GM12878 (cell line): ENCODE results near the gene IKZF1. TPM values are rescaled to one million over a fixed set of nuclear protein-coding genes. Genes with fewer than 3 reads are reported as not detected.

Experiments used
- ATAC-seq: fragments of 200-7000 bp; cut with Tn5 transposase; 3 replicates; pipeline ENCODE4 v1.9.1; 2020; ENCODE audit warnings: mild to moderate bottlenecking, moderate library complexity
- BruUV-seq: library from RNA; stranded (reverse); fragments of 400-500 nt; replicated peaks from 2 replicates; lab custom pipeline; 2021; lab: Mats Ljungman, UMichigan
- CTCF ChIA-PET: fragments of 300-600 bp; sonication (Branson Sonifier 250); formaldehyde crosslinking; extraction: SDS; loops from one replicate; lab custom pipeline; 2021; ENCODE audit warnings: inconsistent platforms; lab: Yijun Ruan, JAX
- POLR2A ChIA-PET: fragments of 350-600 bp; formaldehyde crosslinking; extraction: SDS; loops from one replicate; lab custom pipeline; 2021; ENCODE audit warnings: inconsistent platforms; lab: Charles Lee
- RAD21 ChIA-PET: fragments of 300-600 bp; sonication (Branson Sonifier 250); formaldehyde crosslinking; loops from one replicate; lab custom pipeline; 2023; ENCODE audit warnings: antibody characterized with exemption; ENCODE audit not compliant: unreplicated experiment; lab: Charles Lee
- SMC1A ChIA-PET: fragments of 300-600 bp; sonication (Branson Sonifier 250); formaldehyde crosslinking; loops from one replicate; lab custom pipeline; 2023; ENCODE audit not compliant: unreplicated experiment, uncharacterized antibody; lab: Charles Lee
- DNase-seq: peaks from one replicate; pipeline ENCODE4 v3.0.0-alpha.2; 2011; ENCODE audit warnings: low read depth, low spot score
- FAIRE-seq: peaks from 3 replicates; lab custom pipeline; 2011; peaks lifted over from hg19 to GRCh38; lab: Jason Lieb, UNC
- H2AFZ ChIP-seq: 2 replicates; pipeline ENCODE4 v1.6.0; 2011; ENCODE audit warnings: low read depth, low read length, control low read depth; ENCODE audit not compliant: control insufficient read depth
- H3K27ac ChIP-seq: 2 replicates; pipeline ENCODE4 v1.5.1; 2011; ENCODE audit warnings: control low read depth; ENCODE audit not compliant: control insufficient read depth, insufficient read depth
- H3K27me3 ChIP-seq, 2 experiments: replicated peaks in 1 of 2; 2 replicates each; pipeline versions ENCODE4 v1.6.0 to v1.6.1; 2011; ENCODE audit warnings: low read length in 1 of 2; ENCODE audit not compliant: control insufficient read depth in 2 of 2, insufficient read depth in 2 of 2
- H3K36me3 ChIP-seq, 2 experiments: 2 replicates each; pipeline ENCODE4 v1.5.1; 2011; ENCODE audit warnings: low read length in 1 of 2; ENCODE audit not compliant: control insufficient read depth in 2 of 2, insufficient read depth in 2 of 2
- H3K4me1 ChIP-seq: 2 replicates; pipeline ENCODE4 v1.6.1; 2011; ENCODE audit warnings: mild to moderate bottlenecking, low read length, moderate library complexity, mixed read lengths; ENCODE audit not compliant: control insufficient read depth, insufficient read depth
- H3K4me2 ChIP-seq: 2 replicates; pipeline ENCODE4 v1.6.0; 2011; ENCODE audit warnings: control low read depth; ENCODE audit not compliant: control insufficient read depth, insufficient read depth
- H3K4me3 ChIP-seq: fragments of 200-600 bp; sonication (generic); 2 replicates; pipeline ENCODE4 v1.5.1; 2016
- H3K79me2 ChIP-seq: 2 replicates; pipeline ENCODE4 v1.6.0; 2011; ENCODE audit warnings: low read length; ENCODE audit not compliant: control insufficient read depth, insufficient read depth
- H3K9ac ChIP-seq: 2 replicates; pipeline ENCODE4 v1.8.0; 2011; ENCODE audit warnings: low read length, control low read depth, mixed read lengths; ENCODE audit not compliant: control insufficient read depth, insufficient read depth
- H3K9me3 ChIP-seq: replicated peaks from 3 replicates; pipeline ENCODE4 v1.5.1; 2011; ENCODE audit warnings: mild to moderate bottlenecking, low read length; ENCODE audit not compliant: control insufficient read depth, insufficient read depth
- H4K20me1 ChIP-seq: 2 replicates; pipeline ENCODE4 v1.6.0; 2011; ENCODE audit not compliant: control insufficient read depth, insufficient read depth
- BHLHE40 ChIP-seq, 2 experiments: fragments of 450-650 bp in 1 of 2; IDR thresholded peaks; 2 replicates each; pipeline ENCODE4 v1.6.1; 2011 to 2017; ENCODE audit warnings: low read depth in 2 of 2, borderline replicate concordance in 1 of 2, improper control_type of control experiment in 1 of 2, low read length in 1 of 2, mild to moderate bottlenecking in 1 of 2
- CEBPB ChIP-seq, 2 experiments: fragments of 150-350 bp in 1 of 2; IDR thresholded peaks; 2 replicates each; pipeline ENCODE4 v1.6.1; 2012 to 2014; ENCODE audit warnings: low read depth in 2 of 2, low read length in 2 of 2, borderline replicate concordance in 1 of 2, inconsistent platforms in 1 of 2
- CHD1 ChIP-seq: IDR thresholded peaks from 2 replicates; pipeline ENCODE4 v1.6.1; 2012; ENCODE audit warnings: low read depth, low read length, improper control_type of control experiment
- ESRRA ChIP-seq: IDR thresholded peaks from 2 replicates; pipeline ENCODE4 v1.6.1; 2012; ENCODE audit warnings: mild to moderate bottlenecking, low read length, improper control_type of control experiment
- ETV6 ChIP-seq, 2 experiments: fragments of 450-650 bp in 1 of 2; IDR thresholded peaks in 1 of 2; conservative IDR thresholded peaks in 1 of 2; 2 replicates each; pipeline ENCODE4 v1.6.1; 2014; ENCODE audit warnings: antibody characterized with exemption in 1 of 2, borderline replicate concordance in 1 of 2, low read depth in 1 of 2, mild to moderate bottlenecking in 1 of 2, moderate library complexity in 1 of 2
- IKZF1 ChIP-seq: fragments of 450-650 bp; conservative IDR thresholded peaks from 2 replicates; pipeline ENCODE4 v1.6.1; 2017; ENCODE audit warnings: antibody characterized with exemption, mild to moderate bottlenecking
- JUNB ChIP-seq: IDR thresholded peaks from 2 replicates; pipeline ENCODE4 v1.6.1; 2016; ENCODE audit warnings: antibody characterized with exemption, mild to moderate bottlenecking
- MEF2A ChIP-seq: IDR thresholded peaks from 2 replicates; pipeline ENCODE4 v1.6.1; 2011; ENCODE audit warnings: low read depth, mild to moderate bottlenecking, low read length, moderate library complexity; ENCODE audit not compliant: insufficient read depth
- MTA2 ChIP-seq: fragments of 450-650 bp; IDR thresholded peaks from 2 replicates; pipeline ENCODE4 v1.6.1; 2016; ENCODE audit warnings: low read depth, mild to moderate bottlenecking, moderate library complexity
- MYC ChIP-seq: IDR thresholded peaks from 2 replicates; pipeline ENCODE4 v1.6.1; 2011; ENCODE audit warnings: mild to moderate bottlenecking, low read length, moderate library complexity, inconsistent platforms; ENCODE audit not compliant: insufficient read depth, insufficient replicate concordance, insufficient read length, severe bottlenecking
- YBX1 ChIP-seq: fragments of 450-650 bp; IDR thresholded peaks from 2 replicates; pipeline ENCODE4 v1.6.1; 2016; ENCODE audit warnings: antibody characterized with exemption
- ZBED1 ChIP-seq: IDR thresholded peaks from 2 replicates; pipeline ENCODE4 v1.6.1; 2016; ENCODE audit warnings: borderline replicate concordance
- ZNF622 ChIP-seq: fragments of 450-650 bp; IDR thresholded peaks from 2 replicates; pipeline ENCODE4 v1.6.1; 2017; ENCODE audit warnings: mild to moderate bottlenecking, inconsistent platforms
- WGBS: methylation state at CpG from one replicate; pipeline ENCODE4 v1.1.6; 2016; ENCODE audit warnings: low lambda C conversion rate; ENCODE audit not compliant: insufficient replicate concordance, insufficient coverage; ENCODE audit errors: missing lambda C conversion rate; 5-methylcytosine and 5-hydroxymethylcytosine counted together
- in situ Hi-C: fragments of 300-500 bp; cut with MboI; formaldehyde crosslinking; loops from 9 replicates; pipeline ENCODE4 v1.14.3; 2018; ENCODE audit warnings: mixed read lengths
- intact Hi-C: fragments of 100-400 bp; cut with micrococcal nuclease; formaldehyde crosslinking; loops from one replicate; pipeline ENCODE4 v1.14.2; 2022; ENCODE audit not compliant: unreplicated experiment
- polyA plus RNA-seq, 11 experiments: library from polyadenylated mRNA; depleted of rRNA in 4 of 11; unstranded in 6 of 11; stranded (reverse) in 5 of 11; fragments of >200 nt; fragmentation: Nextera tagmentation in 4 of 11; fragmentation: Illumina TruSeq in 1 of 11; extraction: Ambion mirVana in 4 of 11; extraction: Trizol in 1 of 11; gene quantifications; 1 replicate in 1 of 11; 2 replicates in 10 of 11; pipeline versions ENCODE4 v1.2.1 to v1.2.3, GENCODE V29; 2011 to 2016; ENCODE audit warnings: inconsistent platforms in 2 of 11, missing spikeins in 2 of 11, low read depth in 1 of 11
- total RNA-seq, 4 experiments: library from RNA; depleted of rRNA in 3 of 4; stranded (reverse); fragments of >200 nt in 3 of 4; fragmentation: Illumina TruSeq in 1 of 4; extraction: Trizol in 1 of 4; gene quantifications; 2 replicates each; pipeline versions ENCODE4 v1.2.1 to v1.2.3, GENCODE V29; 2013 to 2021
- TF ChIP-seq, protein P1 (sequence below): IDR thresholded peaks from 2 replicates; pipeline ENCODE4 v1.6.1; 2012; ENCODE audit warnings: low read depth, low read length, improper control_type of control experiment
- TF ChIP-seq, protein P2 (sequence below): fragments of 450-650 bp; IDR thresholded peaks from 2 replicates; pipeline ENCODE4 v1.6.1; 2017; ENCODE audit warnings: borderline replicate concordance

Gene IKZF1
- total and polyA plus RNA-seq, 10 of the 15 experiments (the other 5 are each of a cell fraction or from before 2014, with no cell fraction given): 27.2 to 125 (median 71.6) TPM

DNA sequence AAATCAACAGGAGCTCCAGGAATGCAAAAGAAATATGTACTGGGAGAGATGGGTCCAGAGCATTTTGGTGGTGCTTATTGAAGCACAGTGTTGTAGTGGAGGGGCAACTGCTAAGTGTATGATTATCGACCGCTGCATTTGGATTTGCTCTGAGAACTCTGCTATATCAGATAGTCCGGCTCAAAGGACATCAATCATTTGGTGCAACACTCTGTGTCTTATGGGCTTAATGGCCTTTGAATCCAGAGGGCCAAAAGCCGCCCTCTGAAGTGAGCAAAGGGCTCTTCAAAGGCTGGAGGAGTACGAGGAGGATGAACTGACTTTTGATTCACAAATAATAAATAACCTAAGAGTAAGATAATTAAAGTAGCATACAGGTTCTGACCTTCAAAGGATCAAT is 9.4 kb upstream of the IKZF1 start:
- Histone ChIP-seq H3K79me2 (no peaks in the 10 kb centered on the region), H3K36me3 (no peaks in the 10 kb centered on the region), H3K27ac (no peak overlapping the region), H2AFZ (no peak overlapping the region), H4K20me1 (no peaks in the 10 kb centered on the region), H3K27me3 (no peaks in the 10 kb centered on the region), H3K9me3 (no peaks in the 10 kb centered on the region), H3K9ac (no peak overlapping the region), H3K4me2 (no peak overlapping the region), H3K4me1 (peaks cover 22% of the 10 kb centered on the region), H3K4me3 (no peak overlapping the region)
- no peak for FAIRE-seq
- 54% methylated on average over 5 of the region's 5 CpGs for WGBS
- intact Hi-C loops: no loop called here
- ATAC-seq: no peak
- ChIA-PET SMC1A (interaction anchor here (11.3 to 11.8 kb wide), 3 partner anchors 13 to 23 kb away, joined by 107 to 177 read pairs (median 111); no protein-coding TSS in a partner anchor), CTCF (interaction anchor here (0.8 to 5.9 kb wide), 11 partner anchors 10 to 202 kb away, joined by 3 to 37 read pairs (median 3); partner anchors contain the start of gene IKZF1), POLR2A (interaction anchor here (1.0 to 5.3 kb wide), 5 partner anchors 9 to 18 kb away, joined by 3 to 54 read pairs (median 15); partner anchors contain the start of gene IKZF1), RAD21 (interaction anchor here (0.7 to 6.0 kb wide), 8 partner anchors 11 to 90 kb away, joined by 3 to 54 read pairs (median 13); partner anchors contain the start of gene IKZF1)
- TF ChIP-seq, protein P1, sequence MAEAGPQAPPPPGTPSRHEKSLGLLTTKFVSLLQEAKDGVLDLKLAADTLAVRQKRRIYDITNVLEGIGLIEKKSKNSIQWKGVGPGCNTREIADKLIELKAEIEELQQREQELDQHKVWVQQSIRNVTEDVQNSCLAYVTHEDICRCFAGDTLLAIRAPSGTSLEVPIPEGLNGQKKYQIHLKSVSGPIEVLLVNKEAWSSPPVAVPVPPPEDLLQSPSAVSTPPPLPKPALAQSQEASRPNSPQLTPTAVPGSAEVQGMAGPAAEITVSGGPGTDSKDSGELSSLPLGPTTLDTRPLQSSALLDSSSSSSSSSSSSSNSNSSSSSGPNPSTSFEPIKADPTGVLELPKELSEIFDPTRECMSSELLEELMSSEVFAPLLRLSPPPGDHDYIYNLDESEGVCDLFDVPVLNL: no peak
- no peak for TF ChIP-seq ETV6 (conservative IDR thresholded peaks at IDR 0.05 in 1 of 2, IDR thresholded peaks at IDR 0.05 in 1 of 2; ENCODE audit: borderline replicate concordance in 1 of 2, low read depth in 1 of 2)
- no peak for TF ChIP-seq CHD1
- no peak for TF ChIP-seq MEF2A
- TF ChIP-seq IKZF1: no peak
- TF ChIP-seq CEBPB (IDR thresholded peaks at IDR 0.05; ENCODE audit: borderline replicate concordance in 1 of 2, low read depth in 2 of 2, low read length in 2 of 2): no peak
- no peak for TF ChIP-seq MTA2
- no peak for TF ChIP-seq ZNF622
- no peak for TF ChIP-seq BHLHE40 (IDR thresholded peaks at IDR 0.05; ENCODE audit: borderline replicate concordance in 1 of 2, low read depth in 2 of 2, low read length in 1 of 2)
- TF ChIP-seq, protein P2, sequence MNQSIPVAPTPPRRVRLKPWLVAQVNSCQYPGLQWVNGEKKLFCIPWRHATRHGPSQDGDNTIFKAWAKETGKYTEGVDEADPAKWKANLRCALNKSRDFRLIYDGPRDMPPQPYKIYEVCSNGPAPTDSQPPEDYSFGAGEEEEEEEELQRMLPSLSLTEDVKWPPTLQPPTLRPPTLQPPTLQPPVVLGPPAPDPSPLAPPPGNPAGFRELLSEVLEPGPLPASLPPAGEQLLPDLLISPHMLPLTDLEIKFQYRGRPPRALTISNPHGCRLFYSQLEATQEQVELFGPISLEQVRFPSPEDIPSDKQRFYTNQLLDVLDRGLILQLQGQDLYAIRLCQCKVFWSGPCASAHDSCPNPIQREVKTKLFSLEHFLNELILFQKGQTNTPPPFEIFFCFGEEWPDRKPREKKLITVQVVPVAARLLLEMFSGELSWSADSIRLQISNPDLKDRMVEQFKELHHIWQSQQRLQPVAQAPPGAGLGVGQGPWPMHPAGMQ: no peak
- no peak for TF ChIP-seq ZBED1
- TF ChIP-seq YBX1: no peak
- TF ChIP-seq MYC: no peak
- no peak for TF ChIP-seq ESRRA
- TF ChIP-seq JUNB: no peak
- BruUV-seq: no TSS peak
- DNase-seq: no peak
- in situ Hi-C loops: no loop called here
